DMS79 (cell line): Measurements from ENCODE around the gene COL4A2.
A peak's percentile ranks its signal among the peaks of the same experiment; 100 is the strongest.

Experiments used
- DNase-seq: peaks from one replicate; lab custom pipeline; 2025; lab: John Stamatoyannopoulos, UW

COL4A2 gene

GRCh38 chr13:110339975-110340550 lies 33.0 kb downstream of the COL4A2 start:
- DNase-seq: no peak

GRCh38 chr13:110340812-110341444 lies 33.8 kb downstream of the COL4A2 start:
- DNase-seq: no peak

- peak; percentile 40 for DNase-seq
Observed at GRCh38 chr13:110341445-110342244, 34.6 kb downstream of the COL4A2 start.

- no peak for DNase-seq
Observed at GRCh38 chr13:110342474-110342873, 35.4 kb downstream of the COL4A2 start.

- DNase-seq: no peak
Observed at GRCh38 chr13:110343241-110343865, 36.3 kb downstream of the COL4A2 start.

GRCh38 chr13:110344320-110344719 lies 37.2 kb downstream of the COL4A2 start:
- DNase-seq: no peak

GRCh38 chr13:110345266-110345665 lies 38.2 kb downstream of the COL4A2 start:
- DNase-seq: no peak

- DNase-seq: no peak
Observed at GRCh38 chr13:110345701-110346100, 38.6 kb downstream of the COL4A2 start.

- DNase-seq: peak; percentile 54
Observed at GRCh38 chr13:110346661-110347067, 39.6 kb downstream of the COL4A2 start.

GRCh38 chr13:110347088-110347487 lies 40.0 kb downstream of the COL4A2 start:
- no peak for DNase-seq

GRCh38 chr13:110347535-110348308 lies 40.6 kb downstream of the COL4A2 start:
- no peak for DNase-seq

- no peak for DNase-seq
Observed at GRCh38 chr13:110348309-110349105, 41.4 kb downstream of the COL4A2 start.

GRCh38 chr13:110349239-110349638 lies 42.2 kb downstream of the COL4A2 start:
- DNase-seq: no peak

GRCh38 chr13:110350049-110350448 lies 43.0 kb downstream of the COL4A2 start:
- DNase-seq: no peak

- DNase-seq: no peak
Observed at GRCh38 chr13:110350509-110350908, 43.4 kb downstream of the COL4A2 start.

- DNase-seq: no peak
Observed at GRCh38 chr13:110351636-110352420, 44.7 kb downstream of the COL4A2 start.

GRCh38 chr13:110352735-110353134 lies 45.7 kb downstream of the COL4A2 start:
- no peak for DNase-seq

- DNase-seq: no peak
Observed at GRCh38 chr13:110353339-110353977, 46.4 kb downstream of the COL4A2 start.

GRCh38 chr13:110354123-110354627 lies 47.1 kb downstream of the COL4A2 start:
- no peak for DNase-seq
